K562 (cell line): ENCODE results near the gene CCDC70. TPM values are rescaled to one million over a fixed set of nuclear protein-coding genes. Genes with fewer than 3 reads are reported as not detected.

ENCODE experiments used
- ATAC-seq: fragments of 200-7000 bp; cut with Tn5 transposase; 3 replicates; pipeline ENCODE4 v1.9.1; 2020; ENCODE audit warnings: moderate library complexity
- BruUV-seq: library from RNA; stranded (reverse); fragments of 400-500 nt; replicated peaks from 2 replicates; lab custom pipeline; 2021; lab: Mats Ljungman, UMichigan
- CTCF ChIA-PET: fragments of 300-600 bp; formaldehyde crosslinking; extraction: SDS; loops from one replicate; lab custom pipeline; 2021; ENCODE audit warnings: low intra/inter-chr PET ratio; lab: Yijun Ruan, JAX
- POLR2A ChIA-PET: fragments of 300-600, 350-650 bp; sonication (Branson Sonifier 250); formaldehyde crosslinking; extraction: SDS; loops from one replicate; lab custom pipeline; 2021; ENCODE audit warnings: antibody characterized with exemption, inconsistent platforms; lab: Yijun Ruan, JAX
- DNase-seq, 4 experiments: peaks; one replicate each; pipeline versions ENCODE4 v3.0.0 to v3.0.0-alpha.2; 2011 to 2018; ENCODE audit warnings: low spot score in 3 of 4, mixed read lengths in 3 of 4; ENCODE audit errors: extremely low read depth in 1 of 4
- FAIRE-seq: peaks from 2 replicates; lab custom pipeline; 2011; peaks lifted over from hg19 to GRCh38; lab: Jason Lieb, UNC
- H2AFZ ChIP-seq: 2 replicates; pipeline ENCODE4 v1.6.0; 2011; ENCODE audit warnings: low read depth, low read length, control low read depth, inconsistent platforms
- H3K27ac ChIP-seq: fragments of 200-600 bp; 3 replicates; pipeline ENCODE4 v1.8.0; 2011; ENCODE audit warnings: low read depth, mild to moderate bottlenecking, control low read depth, inconsistent platforms, low read length, moderate library complexity, mixed read lengths; ENCODE audit errors: extremely low read depth
- H3K27me3 ChIP-seq, 2 experiments: fragments of 300-600 bp in 1 of 2; 2 replicates in 1 of 2; 3 replicates in 1 of 2; pipeline versions ENCODE4 v1.6.0 to v1.8.0; 2011; ENCODE audit warnings: inconsistent platforms in 2 of 2, low read length in 2 of 2, mild to moderate bottlenecking in 1 of 2, mixed read lengths in 1 of 2, moderate library complexity in 1 of 2; ENCODE audit not compliant: control insufficient read depth in 2 of 2, insufficient read depth in 2 of 2
- H3K36me3 ChIP-seq: fragments of 300-600 bp; 3 replicates; pipeline ENCODE4 v1.8.0; 2011; ENCODE audit warnings: mild to moderate bottlenecking, low read length, inconsistent platforms; ENCODE audit not compliant: control insufficient read depth, insufficient read depth
- H3K4me1 ChIP-seq, 2 experiments: fragments of 200-600 bp in 1 of 2; replicated peaks in 1 of 2; 2 replicates in 1 of 2; 3 replicates in 1 of 2; pipeline versions ENCODE4 v1.5.1 to v1.8.0; 2011; ENCODE audit warnings: inconsistent platforms in 2 of 2, low read length in 2 of 2, mild to moderate bottlenecking in 1 of 2, mixed read lengths in 1 of 2, moderate library complexity in 1 of 2; ENCODE audit not compliant: control insufficient read depth in 2 of 2, insufficient read depth in 2 of 2
- H3K4me2 ChIP-seq: 2 replicates; pipeline ENCODE4 v1.6.1; 2011; ENCODE audit warnings: low read length, control low read depth, inconsistent platforms, mixed read lengths; ENCODE audit not compliant: insufficient read depth
- H3K4me3 ChIP-seq: fragments of 200-600 bp; sonication (generic), shearing (Covaris generic); 2 replicates; pipeline ENCODE4 v1.5.1; 2016; ENCODE audit warnings: control low read depth, inconsistent platforms
- H3K79me2 ChIP-seq: fragments of 200-600 bp; 3 replicates; pipeline ENCODE4 v1.8.0; 2011; ENCODE audit warnings: low read length, inconsistent platforms; ENCODE audit not compliant: control insufficient read depth, insufficient read depth
- H3K9ac ChIP-seq, 2 experiments: 2 replicates each; pipeline versions ENCODE4 v1.6.0 to v1.6.1; 2011; ENCODE audit warnings: low read depth in 2 of 2, low read length in 2 of 2, control low read depth in 1 of 2, inconsistent platforms in 1 of 2, mild to moderate bottlenecking in 1 of 2, mixed read lengths in 1 of 2; ENCODE audit not compliant: insufficient read depth in 1 of 2
- H3K9me1 ChIP-seq: one replicate; pipeline ENCODE4 v1.6.0; 2011; ENCODE audit warnings: inconsistent platforms, mild to moderate bottlenecking, low read length, moderate library complexity; ENCODE audit not compliant: control insufficient read depth, insufficient read depth
- H3K9me3 ChIP-seq: replicated peaks from 2 replicates; pipeline ENCODE4 v1.5.1; 2011; ENCODE audit warnings: low read depth, low read length, inconsistent platforms; ENCODE audit not compliant: control insufficient read depth, insufficient read depth
- H4K20me1 ChIP-seq: replicated peaks from 2 replicates; pipeline ENCODE4 v1.6.1; 2011; ENCODE audit warnings: low read length, inconsistent platforms, mixed read lengths; ENCODE audit not compliant: control insufficient read depth, insufficient read depth
- HNRNPK ChIP-seq: fragments of 200-400 bp; formaldehyde crosslinking; IDR thresholded peaks from one replicate; pipeline ENCODE4 v1.6.1; 2018; ENCODE audit warnings: mild to moderate bottlenecking, low read depth, low read length; ENCODE audit not compliant: poor library complexity, severe bottlenecking
- TSC22D4 ChIP-seq: fragments of 450-650 bp; IDR thresholded peaks from 2 replicates; pipeline ENCODE4 v1.6.1; 2016; ENCODE audit warnings: missing genetic modification characterization, missing biosample characterization, control low read depth
- U2AF2 ChIP-seq: fragments of 200-400 bp; formaldehyde crosslinking; optimal IDR thresholded peaks from 2 replicates; pipeline ENCODE3; 2017; ENCODE audit warnings: low read depth, mild to moderate bottlenecking, low read length
- ZNF124 ChIP-seq: sonication (generic); formaldehyde crosslinking; IDR thresholded peaks from 2 replicates; pipeline ENCODE4 v1.8.1; 2022; ENCODE audit warnings: missing genetic modification reagents
- ZNF263 ChIP-seq: sonication (generic); formaldehyde crosslinking; IDR thresholded peaks from 2 replicates; pipeline ENCODE4 v1.8.0; 2022; ENCODE audit warnings: mild to moderate bottlenecking, missing genetic modification reagents, borderline replicate concordance
- ZSCAN32 ChIP-seq: fragments of 450-650 bp; formaldehyde crosslinking; IDR thresholded peaks from 2 replicates; pipeline ENCODE4 v1.4.0; 2020; ENCODE audit warnings: mild to moderate bottlenecking, moderate library complexity
- WGBS: fragments of 100-300 bp; shearing (Covaris generic); methylation state at CpG from one replicate; pipeline ENCODE4 v1.1.6; 2016; ENCODE audit warnings: low coverage, mixed read lengths; ENCODE audit not compliant: insufficient coverage; ENCODE audit errors: missing lambda C conversion rate; 5-methylcytosine and 5-hydroxymethylcytosine counted together
- in situ Hi-C: fragments of 300-500 bp; cut with MboI; formaldehyde crosslinking; loops from 4 replicates; pipeline ENCODE4 v1.15.0; 2018; ENCODE audit warnings: inconsistent platforms, mixed read lengths
- intact Hi-C: fragments of 100-400 bp; cut with micrococcal nuclease; formaldehyde crosslinking; loops from 2 replicates; pipeline ENCODE4 v1.14.2; 2022
- polyA plus RNA-seq, 8 experiments: library from polyadenylated mRNA; depleted of rRNA in 4 of 8; stranded (reverse) in 5 of 8; unstranded in 3 of 8; fragments of >200 nt; fragmentation: Nextera tagmentation in 2 of 8; fragmentation: Illumina TruSeq in 1 of 8; extraction: Ambion mirVana in 2 of 8; extraction: Trizol in 1 of 8; gene quantifications; 2 replicates each; pipeline versions ENCODE4 v1.2.1 to v1.2.3, GENCODE V29; 2011 to 2014; ENCODE audit warnings: inconsistent platforms in 1 of 8, missing spikeins in 1 of 8
- total RNA-seq, 7 experiments: library from RNA; depleted of rRNA in 6 of 7; stranded (reverse); fragments of >200 nt in 6 of 7; fragmentation: Illumina TruSeq in 2 of 7; extraction: Trizol in 2 of 7; gene quantifications; 2 replicates each; pipeline versions ENCODE4 v1.2.1 to v1.2.3, GENCODE V29; 2011 to 2021; ENCODE audit warnings: low replicate concordance in 1 of 7
- TF ChIP-seq, protein P1 (sequence below): fragments of 450-650 bp; IDR thresholded peaks from 2 replicates; pipeline ENCODE4 v1.6.1; 2018; ENCODE audit warnings: mild to moderate bottlenecking, low read depth; ENCODE audit not compliant: partially characterized antibody

Gene CCDC70
- total and polyA plus RNA-seq, 9 of the 15 experiments (the other 6 are each of a cell fraction or from before 2014, with no cell fraction given) = not detected

DNA sequence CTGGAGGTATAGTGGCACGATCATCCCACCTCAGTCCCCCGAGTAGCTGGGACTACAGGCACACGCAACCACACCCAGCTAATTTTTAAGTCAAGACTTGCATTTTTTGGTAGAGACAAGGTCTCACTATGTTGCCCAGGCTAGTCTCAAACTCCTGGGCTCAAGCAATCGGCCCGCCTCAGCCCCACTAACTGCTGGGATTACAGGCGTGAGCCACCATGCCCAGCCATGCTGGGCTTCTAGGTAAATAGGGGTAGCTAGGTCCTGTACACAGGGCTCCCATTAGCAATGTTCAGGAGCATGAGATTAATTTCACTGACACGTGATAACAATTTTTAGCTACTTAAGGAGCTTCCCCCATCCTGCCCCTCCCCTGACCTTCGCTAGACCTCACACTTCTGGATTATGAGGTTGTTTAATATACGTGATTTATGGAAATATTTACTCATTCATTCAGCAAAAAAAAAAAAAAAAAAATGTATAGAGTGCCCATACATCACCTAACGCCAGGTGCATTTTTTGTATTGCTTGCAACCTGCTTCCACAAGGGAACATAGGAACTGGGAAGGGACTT, 36.0 kb upstream of the CCDC70 start:
- no peaks in the 10 kb centered on the region for H3K36me3 ChIP-seq
- H3K27ac ChIP-seq = no peak overlapping the region
- DNase-seq = no peak
- ChIA-PET POLR2A (interaction anchor here (0.7 kb wide), 1 partner anchor 15 kb away, joined by 3 read pairs; no protein-coding TSS in a partner anchor), CTCF (no interaction called here)
- no peak for TF ChIP-seq HNRNPK
- TF ChIP-seq ZNF124 (CRISPR knock-in tag) = no peak
- TF ChIP-seq ZSCAN32 (CRISPR knock-in tag) = no peak
- TF ChIP-seq, protein P1, sequence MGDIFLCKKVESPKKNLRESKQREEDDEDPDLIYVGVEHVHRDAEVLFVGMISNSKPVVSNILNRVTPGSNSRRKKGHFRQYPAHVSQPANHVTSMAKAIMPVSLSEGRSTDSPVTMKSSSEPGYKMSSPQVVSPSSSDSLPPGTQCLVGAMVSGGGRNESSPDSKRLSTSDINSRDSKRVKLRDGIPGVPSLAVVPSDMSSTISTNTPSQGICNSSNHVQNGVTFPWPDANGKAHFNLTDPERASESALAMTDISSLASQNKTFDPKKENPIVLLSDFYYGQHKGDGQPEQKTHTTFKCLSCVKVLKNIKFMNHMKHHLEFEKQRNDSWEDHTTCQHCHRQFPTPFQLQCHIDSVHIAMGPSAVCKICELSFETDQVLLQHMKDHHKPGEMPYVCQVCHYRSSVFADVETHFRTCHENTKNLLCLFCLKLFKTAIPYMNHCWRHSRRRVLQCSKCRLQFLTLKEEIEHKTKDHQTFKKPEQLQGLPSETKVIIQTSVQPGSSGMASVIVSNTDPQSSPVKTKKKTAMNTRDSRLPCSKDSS = no peak
- TF ChIP-seq ZNF263 (CRISPR knock-in tag) = no peak
- TF ChIP-seq U2AF2 = no peak
- no peak for TF ChIP-seq TSC22D4
- TF ChIP-seq, all 486 proteins: peak for 0
- ATAC-seq (no peak), FAIRE-seq (no peak)
- Histone ChIP-seq H3K4me1 (no peaks in the 10 kb centered on the region; a peak in 1 of 5 replicates), H3K4me2 (no peak overlapping the region), H3K9me3 (no peaks in the 10 kb centered on the region), H3K4me3 (no peak overlapping the region), H3K9ac (no peak overlapping the region), H3K27me3 (peaks cover 5 to 35% of the 10 kb centered on the region in 2 experiments; a peak in 4 of 5 replicates), H3K9me1 (no peaks in the 10 kb centered on the region), H4K20me1 (no peaks in the 10 kb centered on the region), H2AFZ (no peak overlapping the region), H3K79me2 (no peaks in the 10 kb centered on the region)
- 32% methylated on average over 8 of the region's 10 CpGs for WGBS
- intact Hi-C loops (no loop called here), in situ Hi-C loops (loop anchor here (10.0 kb wide), 1 partner anchor 299 kb away; the partner anchor contains the start of gene NEK5)
- BruUV-seq = no TSS peak
